Measurements from ENCODE around the gene MVB12B. TPM values are rescaled to one million over a fixed set of nuclear protein-coding genes. Genes with fewer than 3 reads are reported as not detected.

Gene MVB12B, protein sequence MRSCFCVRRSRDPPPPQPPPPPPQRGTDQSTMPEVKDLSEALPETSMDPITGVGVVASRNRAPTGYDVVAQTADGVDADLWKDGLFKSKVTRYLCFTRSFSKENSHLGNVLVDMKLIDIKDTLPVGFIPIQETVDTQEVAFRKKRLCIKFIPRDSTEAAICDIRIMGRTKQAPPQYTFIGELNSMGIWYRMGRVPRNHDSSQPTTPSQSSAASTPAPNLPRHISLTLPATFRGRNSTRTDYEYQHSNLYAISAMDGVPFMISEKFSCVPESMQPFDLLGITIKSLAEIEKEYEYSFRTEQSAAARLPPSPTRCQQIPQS
- total RNA-seq (2016; rRNA removed; fragmentation: Illumina TruSeq; extraction: Trizol) (26.0 and 30.1 TPM in 2 replicates), polyA plus RNA-seq (2011; rRNA removed) (10.7 and 12.1 TPM in 2 replicates), polyA minus RNA-seq (2011; rRNA and poly(A)+ RNA removed; ENCODE audit: low replicate concordance) (1.4 and 38.6 TPM in 2 replicates), Bru-seq, nascent RNA (percentile 86 among the genes with signal in this experiment), BruChase-seq, experiment 1, labeled RNA remaining after a 6-hour chase (percentile 72 among the genes with signal in this experiment), BruChase-seq, experiment 2, labeled RNA remaining after a 2-hour chase (percentile 81 among the genes with signal in this experiment)
- 52.4 and 56.2 TPM in 2 replicates for total RNA-seq (2016; cell fraction: cytosol; rRNA removed; fragmentation: Illumina TruSeq; extraction: Trizol; ENCODE audit: low read depth)
- 22.0 and 29.4 TPM in 2 replicates for total RNA-seq (2016; cell fraction: insoluble cytoplasmic fraction; rRNA removed; fragmentation: Illumina TruSeq; extraction: Trizol)
- total RNA-seq (2016; cell fraction: membrane; rRNA removed; fragmentation: Illumina TruSeq; extraction: Trizol) = 19.7 and 20.0 TPM in 2 replicates
- total RNA-seq (2016; cell fraction: nucleus; rRNA removed; fragmentation: Illumina TruSeq; extraction: Trizol) = 43.3 and 49.2 TPM in 2 replicates
- 9.2 and 11.3 TPM in 2 replicates for polyA plus RNA-seq (2011; cell fraction: cytosol; rRNA removed)
- polyA plus RNA-seq (2011; cell fraction: nucleus; rRNA removed) = 13.9 and 18.7 TPM in 2 replicates
- 10.0 and 10.4 TPM in 2 replicates for polyA plus RNA-seq (2012)
- 2.4 and 3.2 TPM in 2 replicates for polyA plus RNA-seq (2016; cell fraction: cytosol; fragmentation: Illumina TruSeq; extraction: Trizol; ENCODE audit: low read depth)
- 20.2 and 24.6 TPM in 2 replicates for polyA plus RNA-seq (2016; cell fraction: insoluble cytoplasmic fraction; fragmentation: Illumina TruSeq; extraction: Trizol; ENCODE audit: low read depth)
- polyA plus RNA-seq (2016; cell fraction: membrane; fragmentation: Illumina TruSeq; extraction: Trizol; ENCODE audit: low read depth) = 7.4 and 7.6 TPM in 2 replicates
- 22.4 and 30.0 TPM in 2 replicates for polyA plus RNA-seq (2016; cell fraction: nucleus; fragmentation: Illumina TruSeq; extraction: Trizol; ENCODE audit: insufficient read depth, low read depth)
- polyA minus RNA-seq (2011; cell fraction: cytosol; rRNA and poly(A)+ RNA removed) = 10.4 and 11.3 TPM in 2 replicates
- polyA minus RNA-seq (2011; cell fraction: nucleus; rRNA and poly(A)+ RNA removed) = 43.9 and 48.9 TPM in 2 replicates
- long read RNA-seq, experiment 1, partial matches to known transcripts = 2 of 14 reads
- long read RNA-seq, experiment 1, other reads (novel, unspliced or antisense) = 12 of 14 reads
- long read RNA-seq, experiment 2, full-length matches to known transcripts = 10 of 55 reads
- long read RNA-seq, experiment 2, partial matches to known transcripts = 28 of 55 reads
- long read RNA-seq, experiment 2, other reads (novel, unspliced or antisense) = 17 of 55 reads

DNA sequence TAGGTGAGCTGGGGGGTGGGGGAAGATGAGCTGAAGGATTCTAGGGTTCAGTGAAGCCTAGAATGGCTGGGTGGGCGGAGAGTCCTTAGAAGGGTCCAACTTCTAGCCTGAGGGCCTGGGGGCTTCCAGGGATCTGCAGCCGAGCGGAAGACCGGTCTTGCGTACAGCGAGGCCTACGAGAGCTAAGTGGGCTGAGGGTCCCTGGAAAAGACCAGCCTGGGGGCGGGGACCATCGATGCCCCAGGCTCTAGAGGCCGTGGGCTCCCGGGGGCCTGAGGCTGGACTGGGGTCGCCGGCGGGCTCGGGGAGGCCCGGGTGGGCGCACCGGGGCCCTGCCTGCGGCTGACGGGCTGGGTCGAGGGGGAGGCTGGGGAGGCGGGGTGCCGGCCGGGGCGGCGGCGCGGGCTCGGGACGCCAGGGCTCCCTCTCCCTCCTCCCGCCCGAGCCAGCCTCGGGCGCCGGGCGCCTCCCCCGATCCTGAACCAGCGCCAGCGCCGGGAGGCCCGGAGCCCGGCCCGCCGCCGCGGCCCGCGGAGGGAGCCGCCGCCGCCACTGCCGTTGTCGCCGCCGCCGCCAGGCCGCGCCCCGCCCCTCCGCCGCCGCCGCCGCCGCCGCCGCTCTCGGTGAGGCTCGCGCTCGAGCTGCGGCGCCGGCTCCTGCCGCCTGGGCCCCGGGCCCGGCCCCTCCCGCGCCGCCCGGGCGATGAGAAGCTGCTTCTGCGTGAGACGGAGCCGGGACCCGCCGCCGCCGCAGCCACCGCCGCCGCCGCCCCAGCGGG is at the start of gene MVB12B:
TSS of gene MVB12B (plus strand) at position 602 of the 778 bp plus-strand sequence. CDS start at position 703, 101 bp downstream.
- DNase-seq (ENCODE audit: low spot score) (no peak), FAIRE-seq (no peak), ATAC-seq (peak; percentile 62)
- no peak within 1 kb of the TSS for H2AFZ ChIP-seq (ENCODE audit: low read length)
- H3K79me2 ChIP-seq (ENCODE audit: insufficient read depth, low read length) = peaks cover 20% of the 10 kb centered on the region
- ChIA-PET CTCF (ENCODE audit: low intra/inter-chr PET ratio, low total read pairs) (no interaction called here), POLR2A (interaction anchor here (0.9 to 4.4 kb wide), 3 partner anchors 10 to 72 kb away, joined by 4 to 48 read pairs (median 41); no protein-coding TSS in a partner anchor)
- H3K9ac ChIP-seq (ENCODE audit: insufficient read depth, low read depth, low read length) = peak within 1 kb of the TSS; percentile 89
- H3K27ac ChIP-seq (ENCODE audit: extremely low read length, insufficient read depth, low read length) = peak within 1 kb of the TSS; percentile 62
- in situ Hi-C loops (cut with HindIII; ENCODE audit: extremely low pct_ligation_motif_present, low pct_unique_long_range_greater_than_20kb) (no loop called here), intact Hi-C loops (cut with micrococcal nuclease; ENCODE audit: unreplicated experiment) (no loop called here)
- H3K4me2 ChIP-seq (ENCODE audit: low read depth, low read length) = peak within 1 kb of the TSS; percentile 80
- no peaks in the 10 kb centered on the region for H4K20me1 ChIP-seq (ENCODE audit: insufficient read depth, low read length)
- no TSS peak for BruUV-seq (replicated peaks)
- H3K4me3 ChIP-seq (replicated peaks in 1 of 3; ENCODE audit: insufficient read depth in 1 of 3, low read depth in 2 of 3, low read length in 3 of 3) = peak within 1 kb of the TSS; percentile 60 to 88 (median 80); a peak in 5 of 6 replicates
- no peaks in the 10 kb centered on the region for H3K27me3 ChIP-seq (ENCODE audit: control insufficient read depth in 1 of 2, insufficient read depth in 2 of 2, low read length in 2 of 2)
- WGBS (ENCODE audit: low lambda C conversion rate) = 17% methylated on average over 2 of the region's 94 CpGs
- H3K9me3 ChIP-seq (ENCODE audit: low read length) = peaks cover 9% of the 10 kb centered on the region
- H3K4me1 ChIP-seq (ENCODE audit: insufficient read depth, low read length) = peaks cover 47% of the 10 kb centered on the region
- no peaks in the 10 kb centered on the region for H3K36me3 ChIP-seq (replicated peaks in 1 of 2; ENCODE audit: control insufficient read depth in 1 of 2, insufficient read depth in 2 of 2, low read length in 2 of 2)
- TF ChIP-seq ZNF790 (CRISPR knock-in tag; IDR thresholded peaks at IDR 0.05; ENCODE audit: borderline replicate concordance) (no peak), PAX8 (CRISPR knock-in tag; IDR thresholded peaks at IDR 0.05; ENCODE audit: borderline replicate concordance) (0 out of 2 replicates have a peak, but pooled peaks have one; percentile 18), AGO2 (optimal IDR thresholded peaks at IDR 0.05; ENCODE audit: low read depth, low read length) (peak; percentile 30), ZNF782 (CRISPR knock-in tag; IDR thresholded peaks at IDR 0.05; ENCODE audit: borderline replicate concordance) (no peak), MTA1 (CRISPR knock-in tag; IDR thresholded peaks at IDR 0.05; ENCODE audit: borderline replicate concordance) (0 out of 2 replicates have a peak, but pooled peaks have one; percentile 33)
- TF ChIP-seq, protein P1, sequence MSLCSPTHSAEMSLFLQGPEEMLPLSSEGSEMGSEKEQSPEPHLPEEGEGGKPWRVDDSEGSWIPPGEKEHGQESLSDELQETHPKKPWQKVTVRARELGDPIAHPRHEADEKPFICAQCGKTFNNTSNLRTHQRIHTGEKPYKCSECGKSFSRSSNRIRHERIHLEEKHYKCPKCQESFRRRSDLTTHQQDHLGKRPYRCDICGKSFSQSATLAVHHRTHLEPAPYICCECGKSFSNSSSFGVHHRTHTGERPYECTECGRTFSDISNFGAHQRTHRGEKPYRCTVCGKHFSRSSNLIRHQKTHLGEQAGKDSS (CRISPR knock-in tag; IDR thresholded peaks at IDR 0.05; ENCODE audit: borderline replicate concordance, low read depth) = no peak
- TF ChIP-seq, protein P2, sequence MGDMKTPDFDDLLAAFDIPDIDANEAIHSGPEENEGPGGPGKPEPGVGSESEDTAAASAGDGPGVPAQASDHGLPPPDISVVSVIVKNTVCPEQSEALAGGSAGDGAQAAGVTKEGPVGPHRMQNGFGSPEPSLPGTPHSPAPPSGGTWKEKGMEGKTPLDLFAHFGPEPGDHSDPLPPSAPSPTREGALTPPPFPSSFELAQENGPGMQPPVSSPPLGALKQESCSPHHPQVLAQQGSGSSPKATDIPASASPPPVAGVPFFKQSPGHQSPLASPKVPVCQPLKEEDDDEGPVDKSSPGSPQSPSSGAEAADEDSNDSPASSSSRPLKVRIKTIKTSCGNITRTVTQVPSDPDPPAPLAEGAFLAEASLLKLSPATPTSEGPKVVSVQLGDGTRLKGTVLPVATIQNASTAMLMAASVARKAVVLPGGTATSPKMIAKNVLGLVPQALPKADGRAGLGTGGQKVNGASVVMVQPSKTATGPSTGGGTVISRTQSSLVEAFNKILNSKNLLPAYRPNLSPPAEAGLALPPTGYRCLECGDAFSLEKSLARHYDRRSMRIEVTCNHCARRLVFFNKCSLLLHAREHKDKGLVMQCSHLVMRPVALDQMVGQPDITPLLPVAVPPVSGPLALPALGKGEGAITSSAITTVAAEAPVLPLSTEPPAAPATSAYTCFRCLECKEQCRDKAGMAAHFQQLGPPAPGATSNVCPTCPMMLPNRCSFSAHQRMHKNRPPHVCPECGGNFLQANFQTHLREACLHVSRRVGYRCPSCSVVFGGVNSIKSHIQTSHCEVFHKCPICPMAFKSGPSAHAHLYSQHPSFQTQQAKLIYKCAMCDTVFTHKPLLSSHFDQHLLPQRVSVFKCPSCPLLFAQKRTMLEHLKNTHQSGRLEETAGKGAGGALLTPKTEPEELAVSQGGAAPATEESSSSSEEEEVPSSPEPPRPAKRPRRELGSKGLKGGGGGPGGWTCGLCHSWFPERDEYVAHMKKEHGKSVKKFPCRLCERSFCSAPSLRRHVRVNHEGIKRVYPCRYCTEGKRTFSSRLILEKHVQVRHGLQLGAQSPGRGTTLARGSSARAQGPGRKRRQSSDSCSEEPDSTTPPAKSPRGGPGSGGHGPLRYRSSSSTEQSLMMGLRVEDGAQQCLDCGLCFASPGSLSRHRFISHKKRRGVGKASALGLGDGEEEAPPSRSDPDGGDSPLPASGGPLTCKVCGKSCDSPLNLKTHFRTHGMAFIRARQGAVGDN (CRISPR knock-in tag; IDR thresholded peaks at IDR 0.05) = peak; percentile 54; the same call in 1 of the 2 replicates
- TF ChIP-seq, protein P3, sequence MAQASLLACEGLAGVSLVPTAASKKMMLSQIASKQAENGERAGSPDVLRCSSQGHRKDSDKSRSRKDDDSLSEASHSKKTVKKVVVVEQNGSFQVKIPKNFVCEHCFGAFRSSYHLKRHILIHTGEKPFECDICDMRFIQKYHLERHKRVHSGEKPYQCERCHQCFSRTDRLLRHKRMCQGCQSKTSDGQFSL (CRISPR knock-in tag; IDR thresholded peaks at IDR 0.05) = no peak
